Glutamatergic neuron (in vitro differentiated cells): ENCODE data around the gene C20orf204. TPM values are rescaled to one million over a fixed set of nuclear protein-coding genes. Genes with fewer than 3 reads are reported as not detected.

Source experiments
- DNase-seq: peaks from one replicate; pipeline ENCODE4 v3.0.0; 2022
- H3K27ac Mint-ChIP-seq: one replicate; pipeline ENCODE4 v1.8.0; 2020; ENCODE audit warnings: mild to moderate bottlenecking, mixed read lengths, inconsistent platforms; ENCODE audit not compliant: unreplicated experiment
- H3K27me3 Mint-ChIP-seq: one replicate; pipeline ENCODE4 v1.8.0; 2020; ENCODE audit warnings: mild to moderate bottlenecking, moderate library complexity, mixed read lengths, inconsistent platforms; ENCODE audit not compliant: unreplicated experiment
- H3K36me3 Mint-ChIP-seq: one replicate; pipeline ENCODE4 v1.8.0; 2020; ENCODE audit warnings: mild to moderate bottlenecking, mixed read lengths, inconsistent platforms; ENCODE audit not compliant: unreplicated experiment
- H3K4me1 Mint-ChIP-seq: one replicate; pipeline ENCODE4 v1.8.0; 2020; ENCODE audit warnings: mild to moderate bottlenecking, low read depth, mixed read lengths, inconsistent platforms; ENCODE audit not compliant: unreplicated experiment
- H3K4me3 Mint-ChIP-seq: one replicate; pipeline ENCODE4 v1.8.0; 2020; ENCODE audit warnings: mild to moderate bottlenecking, mixed read lengths, inconsistent platforms; ENCODE audit not compliant: unreplicated experiment
- H3K9me3 Mint-ChIP-seq: one replicate; pipeline ENCODE4 v1.8.0; 2020; ENCODE audit warnings: mild to moderate bottlenecking, moderate library complexity, mixed read lengths, inconsistent platforms; ENCODE audit not compliant: unreplicated experiment
- CTCF ChIP-seq: fragments of 200-600 bp; sonication (generic); IDR thresholded peaks from one replicate; pipeline ENCODE4 v1.5.0; 2021; ENCODE audit not compliant: partially characterized antibody, unreplicated experiment
- total RNA-seq: library from RNA; stranded (reverse); fragmentation: NEBNext Ultra II Directional; extraction: Animal tissue kit (Norgen Biotek cat#: 25700); gene quantifications from one replicate; pipeline ENCODE4 v1.2.1, GENCODE V29; 2021; ENCODE audit not compliant: unreplicated experiment

Gene C20orf204
- total RNA-seq, 1 donor from 2014 or later, result 3.9 TPM

GRCh38 chr20:64044484-64045247 lies 8.7 kb downstream of the C20orf204 start:
- DNase-seq, result no peak
- peaks cover 7% of the 10 kb centered on the region for H3K9me3 Mint-ChIP-seq
- no peak overlapping the region for H3K27ac Mint-ChIP-seq
- TF ChIP-seq CTCF, result no peak
- no peaks in the 10 kb centered on the region for H3K36me3 Mint-ChIP-seq
- H3K27me3 Mint-ChIP-seq, result peaks cover 21% of the 10 kb centered on the region
- no peak overlapping the region for H3K4me3 Mint-ChIP-seq
- H3K4me1 Mint-ChIP-seq, result peaks cover 15% of the 10 kb centered on the region

- Mint-ChIP-seq H3K36me3 (no peaks in the 10 kb centered on the region), H3K27ac (no peak overlapping the region), H3K27me3 (peaks cover 21% of the 10 kb centered on the region), H3K4me1 (peaks cover 15% of the 10 kb centered on the region), H3K4me3 (peak overlapping the region; percentile 11), H3K9me3 (peaks cover 4% of the 10 kb centered on the region)
- no peak for TF ChIP-seq CTCF
- no peak for DNase-seq
Measured at GRCh38 chr20:64045346-64046011, 9.5 kb downstream of the C20orf204 start.

- Mint-ChIP-seq H3K4me1 (peaks cover 14% of the 10 kb centered on the region), H3K9me3 (peaks cover 4% of the 10 kb centered on the region), H3K27ac (no peak overlapping the region), H3K27me3 (peaks cover 19% of the 10 kb centered on the region), H3K4me3 (no peak overlapping the region), H3K36me3 (no peaks in the 10 kb centered on the region)
- no peak for TF ChIP-seq CTCF
- DNase-seq, result no peak
Measured at GRCh38 chr20:64047046-64047389, 11.0 kb downstream of the C20orf204 start.

- DNase-seq, result no peak
- Mint-ChIP-seq H3K36me3 (no peaks in the 10 kb centered on the region), H3K4me3 (no peak overlapping the region), H3K9me3 (peaks cover 4% of the 10 kb centered on the region), H3K27me3 (peaks cover 19% of the 10 kb centered on the region), H3K27ac (no peak overlapping the region), H3K4me1 (peaks cover 14% of the 10 kb centered on the region)
- no peak for TF ChIP-seq CTCF
Measured at GRCh38 chr20:64047968-64048401, 12.0 kb downstream of the C20orf204 start.
